Right renal pelvis (tissue), 4 donors: ENCODE measurements around the gene SKIDA1. TPM values are rescaled to one million over a fixed set of nuclear protein-coding genes. Genes with fewer than 3 reads are reported as not detected.

Experiments used
- DNase-seq, 4 donors: peaks; one replicate each; pipeline ENCODE4 v3.0.0-alpha.2; 2013; ENCODE audit warnings: low read depth in 4 of 4, low spot score in 3 of 4, missing footprints in 1 of 4
- polyA plus RNA-seq, 4 donors: library from polyadenylated mRNA; unstranded; fragments of 120-200 nt; gene quantifications; one replicate each; pipeline ENCODE4 v1.2.1, GENCODE V29; 2013; ENCODE audit not compliant: insufficient read length in 4 of 4

Gene SKIDA1
- polyA plus RNA-seq, 4 donors: 9.7 to 11.5 (median 10.2) TPM

- peak in 1 of 4 donors; percentile 40 for DNase-seq
Observed at GRCh38 chr10:21517134-21518031, 8.1 kb downstream of the SKIDA1 start.

- no peak for DNase-seq
Observed at GRCh38 chr10:21516242-21517131, 9.0 kb downstream of the SKIDA1 start.

GRCh38 chr10:21515361-21516241 is 9.9 kb downstream of the SKIDA1 start:
- DNase-seq: peak in 1 of 4 donors; percentile 27

GRCh38 chr10:21514818-21515351 is 10.6 kb downstream of the SKIDA1 start:
- no peak for DNase-seq

- no peak for DNase-seq
Observed at GRCh38 chr10:21514129-21514817, 11.2 kb downstream of the SKIDA1 start.

- DNase-seq: no peak
Observed at GRCh38 chr10:21513405-21513788, 12.1 kb downstream of the SKIDA1 start.

- no peak for DNase-seq
Observed at GRCh38 chr10:21512573-21513404, 12.7 kb downstream of the SKIDA1 start.

- DNase-seq: no peak
Observed at GRCh38 chr10:21511946-21512572, 13.4 kb downstream of the SKIDA1 start.

GRCh38 chr10:21511095-21511570 is 14.3 kb downstream of the SKIDA1 start:
- DNase-seq: no peak

GRCh38 chr10:21510241-21511094 is 15.0 kb downstream of the SKIDA1 start:
- no peak for DNase-seq

- DNase-seq: no peak
Observed at GRCh38 chr10:21509341-21510240, 15.9 kb downstream of the SKIDA1 start.

GRCh38 chr10:21508706-21509331 is 16.7 kb downstream of the SKIDA1 start:
- no peak for DNase-seq

- DNase-seq: no peak
Observed at GRCh38 chr10:21507150-21507549, 18.3 kb downstream of the SKIDA1 start.

- no peak for DNase-seq
Observed at GRCh38 chr10:21506351-21506750, 19.1 kb downstream of the SKIDA1 start.

GRCh38 chr10:21505711-21506278 is 19.7 kb downstream of the SKIDA1 start:
- DNase-seq: no peak
